ENCODE results near the gene NHP2. TPM values are rescaled to one million over a fixed set of nuclear protein-coding genes. Genes with fewer than 3 reads are reported as not detected.
A peak's percentile ranks its signal among the peaks of the same experiment; 100 is the strongest.

The NHP2 gene
- total and polyA plus RNA-seq, 10 of the 15 experiments (the other 5 are each of a cell fraction or from before 2014, with no cell fraction given), result 39.2 to 513 (median 198) TPM

DNA sequence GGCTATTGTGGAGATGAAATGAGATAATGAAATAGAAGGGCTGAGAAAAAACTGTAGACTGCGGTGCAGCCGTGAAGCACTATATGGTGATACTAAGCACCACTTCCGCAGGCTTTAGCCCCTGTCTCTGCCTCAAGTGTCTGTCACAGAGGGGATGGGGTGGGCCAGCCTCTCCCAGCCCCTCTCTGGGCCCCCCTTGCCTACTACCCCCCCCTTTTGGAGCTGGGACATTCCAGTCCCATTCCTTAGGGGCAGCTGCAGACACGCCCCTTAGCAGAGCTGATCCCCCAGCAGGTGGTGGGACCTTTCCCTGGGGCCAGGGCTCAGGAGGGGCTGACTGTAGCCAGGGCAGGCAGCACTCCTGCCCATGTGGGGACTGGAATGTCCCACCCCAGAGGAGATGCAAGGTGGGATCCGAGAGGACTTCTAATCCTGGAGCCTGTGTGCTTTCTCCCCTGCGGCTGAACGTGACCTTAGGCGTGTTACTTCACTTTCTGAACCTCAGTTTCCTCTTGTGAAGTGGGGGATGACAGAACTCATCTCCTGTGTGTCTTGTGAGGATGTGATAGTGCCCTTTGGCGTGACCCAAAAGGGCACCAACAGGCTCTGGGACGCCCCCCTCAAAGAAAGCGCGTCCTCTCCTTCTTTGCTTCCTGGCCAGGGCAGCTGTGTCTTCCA is 38.4 kb downstream of the NHP2 start (continued):
- TF ChIP-seq NKRF (conservative IDR thresholded peaks at IDR 0.05) (no peak), SKIL (IDR thresholded peaks at IDR 0.05; ENCODE audit: low read depth, poor library complexity, severe bottlenecking) (no peak), FOXK2 (IDR thresholded peaks at IDR 0.05) (no peak), NFIC (IDR thresholded peaks at IDR 0.05; ENCODE audit: low read depth, low read length) (no peak), IKZF1 (conservative IDR thresholded peaks at IDR 0.05) (peak; percentile 18; the same call in 1 of the 2 replicates), POLR2A (IDR thresholded peaks at IDR 0.05; ENCODE audit: low read depth, low read length) (no peak), CTCF (IDR thresholded peaks at IDR 0.05 in 2 of 3, conservative IDR thresholded peaks at IDR 0.05 in 1 of 3; ENCODE audit: control insufficient read depth in 2 of 3, extremely low read depth in 1 of 3, insufficient read depth in 1 of 3, low read depth in 3 of 3, low read length in 3 of 3) (no peak), E2F4 (IDR thresholded peaks at IDR 0.05; ENCODE audit: low read depth, low read length) (no peak), BHLHE40 (IDR thresholded peaks at IDR 0.05; ENCODE audit: borderline replicate concordance in 1 of 2, low read depth in 2 of 2, low read length in 1 of 2) (peak; percentile 59 to 75; a peak in 3 of 4 replicates), FOS (IDR thresholded peaks at IDR 0.05; ENCODE audit: borderline replicate concordance, extremely low read depth, insufficient read length) (no peak), ZNF274 (IDR thresholded peaks at IDR 0.05; ENCODE audit: insufficient read depth, insufficient read length) (no peak), RFX5 (IDR thresholded peaks at IDR 0.05; ENCODE audit: low read depth, low read length) (no peak), MXI1 (IDR thresholded peaks at IDR 0.05; ENCODE audit: low read depth, low read length) (peak; percentile 47; the same call in 1 of the 2 replicates), JUND (IDR thresholded peaks at IDR 0.05; ENCODE audit: low read depth, low read length) (no peak), STAT3 (IDR thresholded peaks at IDR 0.05; ENCODE audit: low read depth, low read length) (no peak)
- TF ChIP-seq, protein P1, sequence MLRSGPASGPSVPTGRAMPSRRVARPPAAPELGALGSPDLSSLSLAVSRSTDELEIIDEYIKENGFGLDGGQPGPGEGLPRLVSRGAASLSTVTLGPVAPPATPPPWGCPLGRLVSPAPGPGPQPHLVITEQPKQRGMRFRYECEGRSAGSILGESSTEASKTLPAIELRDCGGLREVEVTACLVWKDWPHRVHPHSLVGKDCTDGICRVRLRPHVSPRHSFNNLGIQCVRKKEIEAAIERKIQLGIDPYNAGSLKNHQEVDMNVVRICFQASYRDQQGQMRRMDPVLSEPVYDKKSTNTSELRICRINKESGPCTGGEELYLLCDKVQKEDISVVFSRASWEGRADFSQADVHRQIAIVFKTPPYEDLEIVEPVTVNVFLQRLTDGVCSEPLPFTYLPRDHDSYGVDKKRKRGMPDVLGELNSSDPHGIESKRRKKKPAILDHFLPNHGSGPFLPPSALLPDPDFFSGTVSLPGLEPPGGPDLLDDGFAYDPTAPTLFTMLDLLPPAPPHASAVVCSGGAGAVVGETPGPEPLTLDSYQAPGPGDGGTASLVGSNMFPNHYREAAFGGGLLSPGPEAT (IDR thresholded peaks at IDR 0.05; ENCODE audit: low read depth), result no peak
- TF ChIP-seq, protein P2, sequence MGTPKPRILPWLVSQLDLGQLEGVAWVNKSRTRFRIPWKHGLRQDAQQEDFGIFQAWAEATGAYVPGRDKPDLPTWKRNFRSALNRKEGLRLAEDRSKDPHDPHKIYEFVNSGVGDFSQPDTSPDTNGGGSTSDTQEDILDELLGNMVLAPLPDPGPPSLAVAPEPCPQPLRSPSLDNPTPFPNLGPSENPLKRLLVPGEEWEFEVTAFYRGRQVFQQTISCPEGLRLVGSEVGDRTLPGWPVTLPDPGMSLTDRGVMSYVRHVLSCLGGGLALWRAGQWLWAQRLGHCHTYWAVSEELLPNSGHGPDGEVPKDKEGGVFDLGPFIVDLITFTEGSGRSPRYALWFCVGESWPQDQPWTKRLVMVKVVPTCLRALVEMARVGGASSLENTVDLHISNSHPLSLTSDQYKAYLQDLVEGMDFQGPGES (IDR thresholded peaks at IDR 0.05), result no peak
